AG04449 (cell line): ENCODE measurements around the gene POLR2E.

Experiments used
- CTCF ChIA-PET: fragments of 350-600 bp; formaldehyde crosslinking; extraction: SDS; loops from one replicate; lab custom pipeline; 2021; ENCODE audit warnings: antibody characterized with exemption; lab: Yijun Ruan, JAX
- POLR2A ChIA-PET: fragments of 400-600, 350-600 bp; formaldehyde crosslinking; extraction: SDS; loops from one replicate; lab custom pipeline; 2020; ENCODE audit warnings: antibody characterized with exemption, inconsistent platforms; lab: Yijun Ruan, JAX
- DNase-seq: peaks from one replicate; pipeline ENCODE4 v3.0.0-alpha.2; 2010; ENCODE audit warnings: low read depth, low spot score
- H3K4me3 ChIP-seq: 2 replicates; pipeline ENCODE4 v1.5.1; 2011; ENCODE audit warnings: low read depth, mild to moderate bottlenecking, control low read depth, low read length
- TF ChIP-seq, protein P1 (sequence below): IDR thresholded peaks from one replicate; pipeline ENCODE4 v1.5.1; 2011; ENCODE audit warnings: mild to moderate bottlenecking, moderate library complexity, low read length, control low read depth, inconsistent platforms; ENCODE audit not compliant: insufficient read depth; ENCODE audit errors: missing control alignments

Gene POLR2E

DNA sequence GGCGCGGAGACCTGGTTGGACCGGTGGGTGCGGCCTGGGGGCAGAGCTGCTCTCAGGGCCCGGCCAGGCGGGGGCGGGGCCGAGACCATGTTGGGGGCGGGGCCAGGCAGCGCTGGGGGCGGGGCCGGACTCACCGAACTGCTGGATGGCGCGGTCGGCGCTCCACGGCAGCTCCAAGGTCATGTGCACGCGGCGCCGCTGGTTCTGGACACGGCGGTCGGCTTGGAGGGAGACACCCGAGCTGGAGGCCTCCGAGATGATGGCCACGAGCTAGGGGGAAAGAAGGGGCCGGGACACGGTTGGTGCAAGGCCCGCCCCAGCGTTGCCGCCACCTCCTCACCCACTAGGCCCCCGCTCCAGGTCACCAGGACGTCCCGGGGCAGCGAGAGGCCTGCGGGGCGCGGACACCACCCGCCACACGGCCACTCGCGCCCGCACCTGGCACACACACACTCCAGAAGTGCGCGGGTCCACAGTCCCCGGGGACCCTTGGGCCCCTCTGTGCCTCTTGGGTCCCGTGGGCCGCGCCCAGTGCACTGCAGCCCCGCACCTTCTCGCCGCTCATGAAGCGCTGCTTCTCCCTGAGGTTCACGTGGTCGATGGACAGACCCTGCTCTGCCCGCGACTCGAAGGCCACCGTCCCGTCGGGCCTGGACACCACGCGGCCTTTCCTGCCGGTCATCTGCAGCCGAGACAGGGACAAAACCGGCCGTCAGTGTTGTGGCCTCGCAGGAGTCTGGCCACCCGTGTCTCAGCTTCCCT is 17.3 kb upstream of the POLR2E start:
- ChIA-PET POLR2A (interaction anchor here (1.4 to 2.3 kb wide), 4 partner anchors 9 to 157 kb away, joined by 4 to 15 read pairs (median 6); partner anchors contain the start of genes CIRBP and GPX4), CTCF (interaction anchor here (1.1 to 6.0 kb wide), 20 partner anchors 9 to 131 kb away, joined by 3 to 97 read pairs (median 7); partner anchors contain the start of genes ATP5F1D and GPX4)
- TF ChIP-seq, protein P1, sequence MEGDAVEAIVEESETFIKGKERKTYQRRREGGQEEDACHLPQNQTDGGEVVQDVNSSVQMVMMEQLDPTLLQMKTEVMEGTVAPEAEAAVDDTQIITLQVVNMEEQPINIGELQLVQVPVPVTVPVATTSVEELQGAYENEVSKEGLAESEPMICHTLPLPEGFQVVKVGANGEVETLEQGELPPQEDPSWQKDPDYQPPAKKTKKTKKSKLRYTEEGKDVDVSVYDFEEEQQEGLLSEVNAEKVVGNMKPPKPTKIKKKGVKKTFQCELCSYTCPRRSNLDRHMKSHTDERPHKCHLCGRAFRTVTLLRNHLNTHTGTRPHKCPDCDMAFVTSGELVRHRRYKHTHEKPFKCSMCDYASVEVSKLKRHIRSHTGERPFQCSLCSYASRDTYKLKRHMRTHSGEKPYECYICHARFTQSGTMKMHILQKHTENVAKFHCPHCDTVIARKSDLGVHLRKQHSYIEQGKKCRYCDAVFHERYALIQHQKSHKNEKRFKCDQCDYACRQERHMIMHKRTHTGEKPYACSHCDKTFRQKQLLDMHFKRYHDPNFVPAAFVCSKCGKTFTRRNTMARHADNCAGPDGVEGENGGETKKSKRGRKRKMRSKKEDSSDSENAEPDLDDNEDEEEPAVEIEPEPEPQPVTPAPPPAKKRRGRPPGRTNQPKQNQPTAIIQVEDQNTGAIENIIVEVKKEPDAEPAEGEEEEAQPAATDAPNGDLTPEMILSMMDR, result no peak
- H3K4me3 ChIP-seq, result no peak overlapping the region
- DNase-seq, result no peak

DNA sequence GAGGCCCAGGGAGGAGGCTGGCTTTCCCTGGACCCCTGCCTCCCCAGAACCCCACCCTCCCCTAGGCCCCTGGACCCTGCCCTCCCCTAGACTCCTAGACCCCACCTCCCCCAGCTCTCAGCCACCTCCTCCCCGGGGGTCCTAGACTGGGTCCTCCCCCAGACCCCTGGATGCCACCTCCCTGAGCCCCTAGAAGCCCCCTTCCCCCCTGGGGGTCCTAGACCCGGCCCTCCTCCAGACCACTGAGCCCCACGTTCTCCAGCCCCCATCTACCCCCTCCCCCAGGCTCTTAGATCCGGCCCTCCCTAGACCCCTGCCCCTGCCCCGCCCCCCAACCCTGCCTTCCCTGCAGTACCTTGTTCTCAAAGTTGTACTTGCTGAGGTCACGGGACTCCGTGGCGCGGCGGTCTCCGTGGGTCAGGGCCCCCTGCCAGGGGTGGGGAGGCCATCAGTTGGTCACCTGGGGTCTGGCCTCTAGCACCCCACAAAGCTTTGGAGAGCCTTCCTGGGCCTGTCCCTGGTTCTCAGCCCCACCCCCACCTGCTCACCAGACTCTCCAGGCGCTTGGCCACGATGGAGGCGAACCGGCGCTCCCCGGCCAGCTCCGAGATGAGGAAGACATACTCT is 16.6 kb upstream of the POLR2E start:
- ChIA-PET CTCF (interaction anchor here (1.2 to 6.0 kb wide), 10 partner anchors 9 to 132 kb away, joined by 4 to 97 read pairs (median 14); partner anchors contain the start of genes ATP5F1D and GPX4), POLR2A (interaction anchor here (0.6 to 2.3 kb wide), 3 partner anchors 8 to 32 kb away, joined by 4 to 15 read pairs (median 5); partner anchors contain the start of gene GPX4)
- no peak overlapping the region for H3K4me3 ChIP-seq
- TF ChIP-seq, protein P1, result no peak
- DNase-seq, result no peak

DNA sequence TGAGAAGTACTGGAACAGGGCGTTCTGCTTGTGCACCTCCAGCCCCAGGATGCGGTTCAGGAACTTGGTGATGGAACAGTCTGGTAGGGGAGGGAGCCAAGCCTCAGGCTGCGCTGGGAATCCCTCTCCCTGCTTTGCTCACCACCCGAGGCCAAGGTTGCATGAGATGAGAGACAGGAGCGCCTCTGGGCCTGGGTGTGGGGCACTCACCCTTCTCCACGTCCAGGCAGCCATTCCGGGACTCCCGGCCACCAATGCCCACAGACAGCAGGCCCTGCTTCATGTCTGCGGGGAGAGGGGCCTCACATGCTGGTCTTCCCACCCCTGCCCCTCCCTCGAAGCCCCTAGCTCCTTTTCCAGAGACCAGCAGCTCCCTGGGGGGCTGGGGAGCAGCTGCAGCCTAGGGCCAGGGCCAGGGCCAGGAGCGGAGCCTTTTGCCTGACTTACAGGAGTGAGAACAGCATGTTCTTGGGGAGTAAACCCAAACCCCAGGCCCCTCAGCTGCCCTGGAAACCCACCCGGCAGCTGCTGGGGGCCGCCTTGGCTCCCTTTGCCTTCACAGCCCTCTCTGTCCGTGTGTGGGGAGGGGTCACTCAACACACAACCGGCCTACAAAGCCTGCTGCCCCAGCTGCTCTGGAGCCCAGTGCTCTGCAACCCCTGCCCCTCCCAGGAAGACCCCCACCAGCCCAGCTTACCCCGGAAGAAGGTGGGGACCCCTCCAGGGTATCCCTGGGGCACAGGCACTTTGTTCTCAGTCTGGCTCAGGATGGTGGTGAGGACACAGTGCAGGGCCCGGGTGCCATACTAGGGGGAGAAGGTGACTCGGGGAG is 15.8 kb upstream of the POLR2E start:
- DNase-seq, result no peak

DNA sequence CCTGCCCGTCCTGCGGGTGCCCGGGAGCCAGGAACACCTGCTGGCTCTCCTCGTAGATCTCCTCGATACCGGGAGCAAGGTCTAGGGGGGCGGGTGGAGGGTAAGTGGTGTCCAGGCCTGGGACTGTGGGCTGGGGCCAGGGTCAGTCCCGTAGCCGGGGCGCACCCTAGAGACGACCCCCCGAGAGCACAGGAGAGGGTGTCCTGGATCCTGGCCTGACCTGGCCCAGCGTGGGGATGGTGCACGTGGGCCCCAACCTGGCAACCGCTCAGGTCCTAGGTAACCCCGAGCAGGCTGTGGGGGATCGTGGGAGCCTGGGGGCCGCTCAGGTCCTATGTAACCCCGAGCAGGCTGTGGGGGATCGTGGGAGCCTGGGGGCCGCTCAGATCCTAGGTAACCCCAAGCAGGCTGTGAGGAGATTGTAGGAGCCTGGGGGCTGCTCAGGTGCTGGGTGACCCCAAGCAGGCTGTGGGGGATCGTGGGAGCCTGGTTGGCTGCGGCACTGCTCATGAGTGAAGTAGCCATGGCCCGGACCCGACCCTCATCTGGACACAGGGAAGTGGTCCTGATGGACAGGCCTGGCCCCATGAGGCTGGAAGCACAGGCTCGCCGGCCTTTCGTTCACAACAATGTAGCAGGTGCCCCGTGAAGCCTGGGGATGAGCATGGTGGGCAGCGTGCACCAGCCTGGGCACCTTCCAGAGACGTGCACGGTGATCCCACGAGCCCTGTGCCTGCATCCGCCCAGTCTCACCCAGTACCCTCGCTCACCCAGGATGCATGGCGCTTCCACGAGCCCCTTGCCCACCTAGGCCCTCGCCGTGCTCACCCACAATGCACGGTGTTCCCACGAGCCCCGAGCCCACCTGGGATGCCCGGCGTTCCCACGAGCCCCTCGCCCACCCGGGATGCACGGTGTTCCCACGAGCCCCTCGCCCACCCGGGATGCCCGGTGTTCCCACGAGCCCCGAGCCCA is 14.8 kb upstream of the POLR2E start:
- TF ChIP-seq, protein P1, result no peak
- no peak for DNase-seq
- H3K4me3 ChIP-seq, result no peak overlapping the region
- ChIA-PET CTCF (interaction anchor here (2.4 kb wide), 1 partner anchor 84 kb away, joined by 10 read pairs; no protein-coding TSS in a partner anchor), POLR2A (no interaction called here)

More for the DNA sequence above, 15.8 kb upstream of the POLR2E start:
- no peak overlapping the region for H3K4me3 ChIP-seq
- CTCF ChIA-PET, result interaction anchor here (1.2 to 6.0 kb wide), 4 partner anchors 15 to 89 kb away, joined by 4 to 97 read pairs (median 22); no protein-coding TSS in a partner anchor
- POLR2A ChIA-PET, result interaction anchor here (0.5 to 1.4 kb wide), 3 partner anchors 11 to 134 kb away, joined by 3 to 5 read pairs (median 4); no protein-coding TSS in a partner anchor
- TF ChIP-seq, protein P1, result no peak

DNA sequence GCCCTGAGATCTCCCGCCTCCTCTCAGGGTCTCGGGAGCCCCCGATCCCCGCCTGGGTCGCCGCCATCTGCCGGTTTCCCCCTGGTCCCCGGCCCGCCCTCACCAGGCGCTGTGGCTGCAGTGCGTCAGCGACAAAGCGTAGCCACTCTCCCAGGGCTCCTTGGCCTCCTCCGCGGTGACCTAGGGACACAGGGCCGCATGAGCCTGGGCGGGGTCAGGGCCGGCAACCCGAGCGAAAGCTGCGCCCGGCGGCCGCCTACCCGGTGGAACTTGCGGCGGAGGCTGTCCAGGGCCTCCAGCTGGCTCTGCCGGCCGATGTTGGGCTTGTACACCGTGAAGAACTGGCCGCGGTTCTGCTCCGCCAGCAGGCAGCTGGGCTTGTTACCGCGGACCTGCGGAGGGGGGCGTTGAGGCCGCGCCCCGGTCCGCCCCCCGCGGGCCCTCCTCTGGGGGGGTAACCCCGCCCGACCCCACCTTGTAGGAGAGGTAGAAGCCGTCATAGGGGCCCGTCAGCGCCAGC is 13.9 kb upstream of the POLR2E start:
- CTCF ChIA-PET, result interaction anchor here (2.4 kb wide), 1 partner anchor 85 kb away, joined by 10 read pairs; no protein-coding TSS in a partner anchor
- TF ChIP-seq, protein P1, result no peak
- H3K4me3 ChIP-seq, result no peak overlapping the region
- POLR2A ChIA-PET, result no interaction called here
- DNase-seq, result no peak
